ENCODE measurements around the gene SIGLEC1.

SIGLEC1 gene

DNA sequence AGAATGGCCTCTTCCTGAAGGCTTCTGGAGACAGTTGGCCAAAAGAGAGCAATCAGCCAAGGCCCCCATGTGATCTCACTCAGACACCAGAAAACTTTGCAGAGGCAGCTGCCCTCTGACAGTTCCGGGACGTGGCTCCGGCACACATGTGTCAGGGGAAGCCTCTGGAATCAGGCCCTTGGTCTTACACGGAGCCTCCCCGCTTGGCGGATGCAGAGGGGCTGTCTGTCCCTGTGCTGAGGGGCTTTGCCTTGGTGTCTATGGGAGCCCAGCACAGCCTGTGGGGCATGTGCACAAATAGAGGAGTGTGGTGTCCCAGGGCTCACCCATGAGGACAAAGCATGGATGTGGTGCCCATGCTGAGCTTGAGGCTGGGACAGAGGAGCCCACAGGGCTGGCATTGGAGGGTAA, 13.8 kb downstream of the SIGLEC1 start:
- no peak for DNase-seq

- no peak for DNase-seq
Measured at GRCh38 chr20:3697588-3698305, 14.7 kb downstream of the SIGLEC1 start.

- DNase-seq: no peak
Measured at GRCh38 chr20:3696745-3697587, 15.4 kb downstream of the SIGLEC1 start.

GRCh38 chr20:3696200-3696599, 16.2 kb downstream of the SIGLEC1 start:
- DNase-seq: no peak

- DNase-seq: peak; percentile 13
Measured at GRCh38 chr20:3694864-3695263, 17.5 kb downstream of the SIGLEC1 start.

DNA sequence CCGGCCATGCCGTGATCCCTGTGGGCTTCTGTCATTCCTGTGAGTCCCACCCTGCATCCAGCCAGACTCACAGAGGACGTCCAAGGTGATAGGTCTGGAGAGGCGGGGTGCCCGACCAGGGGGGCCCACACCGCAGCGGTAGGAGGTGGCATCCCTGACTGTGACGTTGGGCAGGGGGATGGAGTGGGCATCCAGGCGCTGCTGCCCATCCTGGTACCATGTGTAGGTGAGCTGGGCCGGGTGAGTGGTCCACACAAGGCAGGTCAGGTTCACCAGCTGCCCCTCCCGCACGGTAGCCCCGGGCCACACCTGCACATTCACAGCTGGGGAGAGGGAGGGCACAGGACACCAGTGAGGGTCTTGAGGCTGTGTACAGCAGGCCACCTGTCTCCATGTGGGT, 19.0 kb downstream of the SIGLEC1 start:
- peak; percentile 10 for DNase-seq

- peak; percentile 19 for DNase-seq
Measured at GRCh38 chr20:3692706-3693294, 19.6 kb downstream of the SIGLEC1 start.

DNA sequence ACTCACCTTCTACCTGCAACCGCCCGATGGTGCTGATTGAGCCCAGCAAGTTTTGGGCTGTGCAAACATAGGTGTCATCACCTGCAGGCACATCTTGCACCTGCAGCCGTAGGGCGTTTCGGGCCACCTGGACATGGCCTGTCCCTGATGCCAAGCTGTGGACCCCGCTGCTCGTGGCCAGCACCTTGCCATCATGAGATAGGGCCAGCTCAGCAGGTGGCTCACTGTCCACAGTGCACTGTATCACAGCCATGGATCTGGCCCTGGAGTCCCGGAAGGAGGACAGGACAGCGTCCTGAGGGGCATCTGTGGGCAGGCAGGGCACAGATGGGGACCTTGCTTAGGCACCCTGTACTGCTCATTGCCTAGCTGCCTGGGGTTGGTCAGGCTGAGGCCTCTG, 20.5 kb downstream of the SIGLEC1 start:
- DNase-seq: no peak

DNA sequence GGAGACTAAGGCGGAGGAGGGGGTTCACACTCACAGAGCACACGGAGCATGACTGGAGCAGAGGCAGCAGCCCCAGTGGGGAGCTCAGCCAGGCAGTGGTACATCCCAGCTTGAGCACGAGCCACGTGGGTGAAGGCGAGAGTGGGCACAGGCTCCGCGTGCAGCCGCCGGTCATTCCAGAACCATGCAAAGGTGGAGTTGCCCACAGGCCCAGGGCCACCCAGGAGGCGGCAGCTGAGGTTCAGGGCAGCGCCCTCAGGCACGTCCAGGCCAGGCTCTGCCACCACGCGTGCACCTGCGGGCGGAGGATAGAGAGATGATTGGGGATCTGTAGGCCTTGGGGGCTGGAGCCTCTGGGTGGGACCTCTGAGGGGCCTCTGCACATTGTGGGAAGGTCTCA, 21.1 kb downstream of the SIGLEC1 start:
- DNase-seq: no peak

- no peak for DNase-seq
Measured at GRCh38 chr20:3690413-3690812, 22.0 kb downstream of the SIGLEC1 start.

DNA sequence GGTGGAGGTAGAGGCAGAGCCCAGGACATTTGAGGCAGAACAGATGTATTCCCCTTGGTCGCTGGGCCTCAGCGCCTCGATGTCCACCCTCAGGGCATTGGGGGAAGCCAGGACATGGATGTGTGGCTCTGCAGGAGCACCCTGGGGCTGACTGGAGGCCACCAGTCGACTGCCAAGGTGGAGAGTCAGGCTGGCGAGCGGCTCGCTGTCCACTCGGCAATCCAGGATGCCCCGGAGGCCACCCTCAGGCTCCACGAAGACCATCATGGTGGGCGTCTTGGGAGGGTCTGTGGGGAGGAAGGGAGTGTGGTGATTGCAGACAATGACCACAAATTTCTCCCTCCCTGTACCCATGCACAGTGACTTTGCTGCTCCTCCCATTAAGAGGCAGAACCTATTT, 22.4 kb downstream of the SIGLEC1 start:
- DNase-seq: no peak

- DNase-seq: no peak
Measured at GRCh38 chr20:3687655-3688054, 24.7 kb downstream of the SIGLEC1 start.

DNA sequence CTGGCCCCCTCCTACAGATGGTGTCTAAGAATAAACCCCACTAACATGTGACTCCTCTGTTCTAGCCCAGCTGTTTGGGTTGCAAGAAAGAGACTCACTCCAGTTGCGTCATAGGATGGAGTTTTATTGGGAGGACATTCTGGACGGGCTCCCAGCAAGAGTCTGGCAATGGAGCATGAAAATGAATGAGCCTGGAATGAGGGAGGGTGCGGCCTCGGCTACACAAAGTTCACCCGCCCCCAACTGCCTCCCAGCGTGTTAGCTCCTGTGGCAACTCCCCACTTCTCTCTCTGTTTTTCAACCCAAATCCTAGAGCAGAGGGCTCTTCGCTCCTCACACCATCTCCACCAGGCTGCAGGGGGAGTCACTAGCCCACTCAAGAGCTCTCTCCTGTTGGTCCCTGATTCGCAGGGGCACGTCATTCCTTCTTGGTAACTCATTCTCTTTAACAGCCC, 25.5 kb downstream of the SIGLEC1 start:
- DNase-seq: peak; percentile 93

- DNase-seq: no peak
Measured at GRCh38 chr20:3686421-3686820, 26.0 kb downstream of the SIGLEC1 start.

GRCh38 chr20:3685341-3685740, 27.1 kb downstream of the SIGLEC1 start:
- DNase-seq: no peak

DNA sequence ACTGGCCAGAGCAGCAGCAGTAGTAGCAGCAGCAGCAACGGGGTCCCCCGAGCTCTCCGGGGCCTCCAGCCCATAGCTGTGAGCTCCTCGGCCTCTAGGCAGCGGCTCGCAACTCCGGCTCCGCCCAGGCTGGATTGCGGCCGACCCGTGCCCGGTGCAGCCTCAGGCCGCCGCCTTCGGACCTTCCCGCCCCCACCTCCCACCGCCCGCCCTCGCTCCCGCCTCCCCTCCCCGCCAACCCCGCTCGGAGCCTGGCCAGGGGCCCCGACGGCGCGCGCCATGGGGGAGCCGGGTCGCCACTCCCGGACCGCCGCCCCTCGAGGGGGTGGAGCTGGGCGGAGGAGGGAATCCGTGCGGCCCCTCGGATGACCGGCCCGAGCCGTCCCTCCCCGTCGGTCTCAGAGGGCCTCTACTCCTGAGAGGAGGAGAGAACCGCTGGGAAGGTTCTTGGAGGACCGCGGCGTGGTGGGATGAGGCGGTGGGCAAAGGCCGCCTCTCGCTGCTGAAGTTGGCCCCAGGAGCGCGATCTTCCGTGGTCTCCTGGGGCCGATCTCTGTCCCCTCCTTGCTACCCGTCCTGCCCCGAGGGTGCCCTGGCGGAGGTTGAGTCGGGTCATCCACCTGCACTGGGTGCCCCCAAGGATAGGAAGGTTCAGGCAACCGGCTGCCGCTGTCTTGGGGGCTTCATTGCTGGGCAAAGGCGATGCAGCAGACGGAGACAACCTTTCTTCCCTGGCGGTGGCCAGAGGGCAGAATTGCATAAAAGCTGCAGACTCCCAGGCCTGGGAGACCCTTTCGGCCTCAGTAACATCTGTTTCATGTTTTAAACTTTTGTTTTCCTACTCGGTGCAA, 30.2 kb downstream of the SIGLEC1 start, which contains the start of gene ADAM33:
ADAM33 (minus strand) TSS at position 80 of the 851 bp plus-strand sequence; CDS start at position 74, 6 bp downstream.
- DNase-seq: peak; percentile 66

GRCh38 chr20:3681352-3681930, 31.0 kb downstream of the SIGLEC1 start:
- DNase-seq: no peak

- no peak for DNase-seq
Measured at GRCh38 chr20:3680701-3681351, 31.6 kb downstream of the SIGLEC1 start.

GRCh38 chr20:3679749-3680700, 32.4 kb downstream of the SIGLEC1 start:
- no peak for DNase-seq

All from femur (tissue), 1 donor.